Natural killer cell (primary cell): ENCODE data around the gene GTF2H4. TPM values are rescaled to one million over a fixed set of nuclear protein-coding genes. Genes with fewer than 3 reads are reported as not detected.

Experiments used
- ATAC-seq, 3 donors: fragments of 150-1000 bp in 2 of 3; fragments of 200-7000 bp in 1 of 3; cut with Tn5 transposase; 1 replicate in 1 of 3; 2 replicates in 2 of 3; pipeline ENCODE4 v1.10.0; 2021; ENCODE audit warnings: mild to moderate bottlenecking in 2 of 3, moderate library complexity in 2 of 3
- DNase-seq, 2 donors: peaks; one replicate each; pipeline versions ENCODE4 v3.0.0 to v3.0.0-alpha.2; 2013 to 2021; ENCODE audit warnings: mixed read lengths in 1 of 2
- H3K27ac ChIP-seq: one replicate; pipeline ENCODE4 v1.5.1; 2013; ENCODE audit warnings: mild to moderate bottlenecking, low read length
- H3K27me3 ChIP-seq: one replicate; pipeline ENCODE4 v1.6.1; 2013; ENCODE audit warnings: low read length; ENCODE audit not compliant: control insufficient read depth, insufficient read depth
- H3K36me3 ChIP-seq: one replicate; pipeline ENCODE4 v1.6.1; 2013; ENCODE audit warnings: low read length; ENCODE audit not compliant: control insufficient read depth, insufficient read depth
- H3K4me1 ChIP-seq: one replicate; pipeline ENCODE4 v1.6.1; 2013; ENCODE audit warnings: low read length; ENCODE audit not compliant: control insufficient read depth, insufficient read depth
- H3K4me3 ChIP-seq: one replicate; pipeline ENCODE4 v1.5.1; 2013; ENCODE audit warnings: low read length
- H3K9me3 ChIP-seq: one replicate; pipeline ENCODE4 v1.6.1; 2013; ENCODE audit warnings: low read length; ENCODE audit not compliant: control insufficient read depth, insufficient read depth
- H3K27ac Mint-ChIP-seq, 2 donors: one replicate each; pipeline ENCODE4 v1.8.0; 2022; ENCODE audit warnings: mild to moderate bottlenecking in 2 of 2, mixed read lengths in 2 of 2, moderate library complexity in 1 of 2
- H3K27me3 Mint-ChIP-seq, 2 donors: one replicate each; pipeline ENCODE4 v1.8.0; 2022; ENCODE audit warnings: low read depth in 2 of 2, mixed read lengths in 2 of 2
- H3K36me3 Mint-ChIP-seq: one replicate; pipeline ENCODE4 v1.8.0; 2022; ENCODE audit warnings: mixed read lengths
- H3K4me1 Mint-ChIP-seq, 2 donors: one replicate each; pipeline ENCODE4 v1.8.0; 2022; ENCODE audit warnings: mixed read lengths in 2 of 2
- H3K4me3 Mint-ChIP-seq: one replicate; pipeline ENCODE4 v1.8.0; 2022; ENCODE audit warnings: mild to moderate bottlenecking, moderate library complexity, mixed read lengths
- H3K9me3 Mint-ChIP-seq, 2 donors: one replicate each; pipeline ENCODE4 v1.8.0; 2022; ENCODE audit warnings: mixed read lengths in 2 of 2
- CTCF ChIP-seq: fragments of 200-600 bp; IDR thresholded peaks from one replicate; pipeline ENCODE4 v1.8.0; 2022; ENCODE audit warnings: antibody characterized with exemption
- WGBS: methylation state at CpG from one replicate; pipeline ENCODE4 v1.1.7; 2013; ENCODE audit warnings: missing lambda C conversion rate; ENCODE audit not compliant: insufficient coverage; 5-methylcytosine and 5-hydroxymethylcytosine counted together
- intact Hi-C: fragments of 100-400 bp; cut with micrococcal nuclease; formaldehyde crosslinking; loops from one replicate; pipeline ENCODE4 v1.14.2; 2022
- total RNA-seq, 4 donors: library from RNA; stranded (reverse); fragments of 120-200 nt in 1 of 4; gene quantifications; one replicate each; pipeline versions ENCODE4 v1.2.3 to v1.2.4, GENCODE V29; 2013 to 2022

The GTF2H4 gene
- total RNA-seq, 3 donors from 2014 or later (not counting 1 experiment from before 2014, with no cell fraction given): 13.5 to 17.9 (median 15.7) TPM

GRCh38 chr6:30954631-30955366, 46.8 kb downstream of the GTF2H4 start:
- H3K27me3 Mint-ChIP-seq: peaks cover 66 to 75% of the 10 kb centered on the region in 2 donors
- Histone ChIP-seq H3K4me1 (peaks cover 15% of the 10 kb centered on the region), H3K27me3 (peaks cover 4% of the 10 kb centered on the region), H3K9me3 (no peaks in the 10 kb centered on the region), H3K36me3 (no peaks in the 10 kb centered on the region), H3K4me3 (peak overlapping the region; percentile 29), H3K27ac (no peak overlapping the region)
- WGBS: 74% methylated on average over 8 of the region's 9 CpGs
- peak overlapping the region in 1 of 2 donors; percentile 19 for H3K27ac Mint-ChIP-seq
- ATAC-seq (peak in 1 of 3 donors; percentile 20), DNase-seq (no peak)
- no peak for TF ChIP-seq CTCF
- peaks cover 0 to 15% of the 10 kb centered on the region in 2 donors for H3K4me1 Mint-ChIP-seq
- intact Hi-C loops: no loop called here
- H3K4me3 Mint-ChIP-seq: peak overlapping the region; percentile 87
- H3K9me3 Mint-ChIP-seq: peaks cover 0 to 2% of the 10 kb centered on the region in 2 donors
- H3K36me3 Mint-ChIP-seq: no peaks in the 10 kb centered on the region

DNA sequence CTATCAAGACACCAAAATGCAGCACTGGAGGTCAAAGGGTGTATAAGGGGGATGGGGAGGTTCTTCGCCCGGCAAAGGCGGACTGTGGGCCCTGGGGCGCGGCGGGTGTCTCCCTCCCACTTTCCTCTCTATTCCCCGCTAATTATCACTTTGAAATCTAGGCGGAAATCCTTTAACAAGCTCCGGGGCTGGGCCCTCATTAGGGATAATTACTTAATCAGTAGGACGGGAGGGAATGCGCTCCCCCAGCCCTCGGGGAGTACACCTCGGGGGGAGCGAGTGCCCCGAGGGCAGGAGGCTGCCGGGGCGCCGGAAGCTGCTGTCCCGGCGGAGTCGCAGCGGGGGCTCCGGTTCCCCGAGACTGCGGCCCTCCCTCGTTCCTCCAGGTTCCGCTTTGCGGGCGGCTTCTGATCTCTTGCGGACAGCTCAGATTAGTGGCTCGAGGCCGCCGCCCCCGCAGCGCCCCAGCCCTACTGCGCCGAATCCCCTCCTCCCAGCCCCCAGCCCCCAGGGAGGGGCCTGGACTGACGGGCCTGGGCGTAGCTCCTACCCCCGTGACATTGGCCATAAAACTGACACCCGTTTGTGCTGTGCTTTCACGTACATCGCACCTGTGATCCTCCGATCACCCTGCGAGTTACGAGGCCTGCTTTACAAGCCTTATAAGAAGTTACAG, 47.5 kb downstream of the GTF2H4 start:
- Histone ChIP-seq H3K27me3 (peaks cover 4% of the 10 kb centered on the region), H3K27ac (no peak overlapping the region), H3K4me3 (peak overlapping the region; percentile 29), H3K9me3 (no peaks in the 10 kb centered on the region), H3K4me1 (peaks cover 15% of the 10 kb centered on the region), H3K36me3 (no peaks in the 10 kb centered on the region)
- no peak for TF ChIP-seq CTCF
- H3K27ac Mint-ChIP-seq: peak overlapping the region in 1 of 2 donors; percentile 19
- intact Hi-C loops: no loop called here
- H3K4me3 Mint-ChIP-seq: peak overlapping the region; percentile 87
- peaks cover 60 to 71% of the 10 kb centered on the region in 2 donors for H3K27me3 Mint-ChIP-seq
- peaks cover 0 to 15% of the 10 kb centered on the region in 2 donors for H3K4me1 Mint-ChIP-seq
- under 1% methylated on average over 46 of the region's 46 CpGs for WGBS
- no peaks in the 10 kb centered on the region for H3K36me3 Mint-ChIP-seq
- DNase-seq (peak; percentile 43 to 79), ATAC-seq (peak; percentile 71 to 87 (median 74))
- peaks cover 0 to 2% of the 10 kb centered on the region in 2 donors for H3K9me3 Mint-ChIP-seq

DNA sequence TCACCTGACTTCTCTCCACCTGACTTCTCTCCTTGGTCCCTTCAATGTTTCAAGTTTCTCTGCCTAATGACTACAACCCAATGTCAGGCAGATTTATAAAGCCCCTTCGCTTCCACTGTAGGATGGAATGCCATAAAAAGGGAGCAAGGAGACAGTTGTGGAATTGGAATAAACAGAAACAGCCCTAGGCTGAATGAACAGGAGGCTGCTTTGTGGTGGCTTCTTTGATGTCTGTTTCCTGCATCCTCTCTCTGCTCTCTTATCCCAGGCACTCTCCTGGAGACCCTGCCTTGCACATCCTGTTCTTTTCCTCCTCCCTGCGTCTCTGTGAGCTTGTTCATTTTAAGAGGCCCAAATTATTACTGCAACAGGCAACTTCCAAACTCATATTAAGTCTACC, 49.7 kb downstream of the GTF2H4 start:
- Histone ChIP-seq H3K4me3 (no peak overlapping the region), H3K4me1 (peaks cover 15% of the 10 kb centered on the region), H3K27me3 (peaks cover 4% of the 10 kb centered on the region), H3K9me3 (no peaks in the 10 kb centered on the region), H3K27ac (no peak overlapping the region), H3K36me3 (no peaks in the 10 kb centered on the region)
- no peak for TF ChIP-seq CTCF
- H3K4me3 Mint-ChIP-seq: no peak overlapping the region
- H3K27me3 Mint-ChIP-seq: peaks cover 47 to 57% of the 10 kb centered on the region in 2 donors
- DNase-seq: no peak
- intact Hi-C loops: no loop called here
- no peaks in the 10 kb centered on the region for H3K36me3 Mint-ChIP-seq
- 77% methylated on average over 2 of the region's 2 CpGs for WGBS
- H3K27ac Mint-ChIP-seq: no peak overlapping the region
- ATAC-seq: no peak
- H3K4me1 Mint-ChIP-seq: peaks cover 0 to 15% of the 10 kb centered on the region in 2 donors
- no peaks in the 10 kb centered on the region for H3K9me3 Mint-ChIP-seq
